ENCODE measurements around the gene GBP6. TPM values are rescaled to one million over a fixed set of nuclear protein-coding genes. Genes with fewer than 3 reads are reported as not detected.

The GBP6 gene
- polyA plus RNA-seq, 1 of the 3 experiments (the other 2 are of a cell fraction), result not detected

DNA sequence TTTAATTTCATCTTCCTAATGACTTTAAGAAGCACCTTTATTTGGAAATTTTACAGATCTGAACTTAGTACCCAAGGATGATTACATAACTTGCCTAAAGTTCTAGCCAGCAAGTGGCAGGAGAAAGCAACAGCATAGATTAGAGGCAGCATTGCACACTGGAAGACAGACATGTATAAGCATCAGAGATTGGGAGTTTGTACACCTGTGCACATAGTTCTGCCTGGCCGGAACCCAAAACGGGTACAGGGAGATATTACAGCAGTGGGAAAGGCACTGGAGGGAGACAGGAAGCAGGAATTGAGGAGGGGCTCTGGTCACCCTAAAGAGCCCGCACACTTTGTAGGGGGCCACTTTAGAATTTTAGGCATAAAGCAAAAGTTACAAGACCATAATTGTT, 19.3 kb downstream of the GBP6 start:
- CTCF ChIA-PET, result no interaction called here
- H3K9ac ChIP-seq, result no peak overlapping the region
- H3K27ac ChIP-seq (ENCODE audit: low read depth in 2 of 2, low read length in 1 of 2), result no peak overlapping the region
- H3K79me2 ChIP-seq (ENCODE audit: insufficient read depth), result no peaks in the 10 kb centered on the region
- no peak overlapping the region for H3K4me3 ChIP-seq (ENCODE audit: low read depth in 2 of 2, low read length in 1 of 2)
- POLR2A ChIA-PET, result no interaction called here
- no peaks in the 10 kb centered on the region for H3K9me3 ChIP-seq
- no peak for DNase-seq
- no peaks in the 10 kb centered on the region for H3K4me1 ChIP-seq (ENCODE audit: control insufficient read depth in 1 of 2, insufficient read depth in 2 of 2, low read depth in 1 of 2, low read length in 1 of 2)
- no peak overlapping the region for H2AFZ ChIP-seq (ENCODE audit: low read depth)
- H3K4me2 ChIP-seq, result no peak overlapping the region
- no peaks in the 10 kb centered on the region for H3F3A ChIP-seq (replicated peaks; ENCODE audit: insufficient read depth)
- H3K27me3 ChIP-seq (ENCODE audit: insufficient read depth), result peaks cover 6% of the 10 kb centered on the region; the same call in 1 of the 2 replicates
- no peaks in the 10 kb centered on the region for H3K36me3 ChIP-seq (replicated peaks in 1 of 2; ENCODE audit: control insufficient read depth in 1 of 2, insufficient read depth in 2 of 2, low read length in 1 of 2)
- no peaks in the 10 kb centered on the region for H4K20me1 ChIP-seq (ENCODE audit: insufficient read depth)
- TF ChIP-seq, protein P1, sequence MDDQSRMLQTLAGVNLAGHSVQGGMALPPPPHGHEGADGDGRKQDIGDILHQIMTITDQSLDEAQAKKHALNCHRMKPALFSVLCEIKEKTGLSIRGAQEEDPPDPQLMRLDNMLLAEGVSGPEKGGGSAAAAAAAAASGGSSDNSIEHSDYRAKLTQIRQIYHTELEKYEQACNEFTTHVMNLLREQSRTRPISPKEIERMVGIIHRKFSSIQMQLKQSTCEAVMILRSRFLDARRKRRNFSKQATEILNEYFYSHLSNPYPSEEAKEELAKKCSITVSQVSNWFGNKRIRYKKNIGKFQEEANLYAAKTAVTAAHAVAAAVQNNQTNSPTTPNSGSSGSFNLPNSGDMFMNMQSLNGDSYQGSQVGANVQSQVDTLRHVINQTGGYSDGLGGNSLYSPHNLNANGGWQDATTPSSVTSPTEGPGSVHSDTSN (IDR thresholded peaks at IDR 0.05), result no peak
- TF ChIP-seq NFIC (IDR thresholded peaks at IDR 0.05; ENCODE audit: borderline replicate concordance), result no peak
- TF ChIP-seq EZH2phosphoT487 (IDR thresholded peaks at IDR 0.05; ENCODE audit: borderline replicate concordance, low read depth), result no peak
- TF ChIP-seq, protein P2, sequence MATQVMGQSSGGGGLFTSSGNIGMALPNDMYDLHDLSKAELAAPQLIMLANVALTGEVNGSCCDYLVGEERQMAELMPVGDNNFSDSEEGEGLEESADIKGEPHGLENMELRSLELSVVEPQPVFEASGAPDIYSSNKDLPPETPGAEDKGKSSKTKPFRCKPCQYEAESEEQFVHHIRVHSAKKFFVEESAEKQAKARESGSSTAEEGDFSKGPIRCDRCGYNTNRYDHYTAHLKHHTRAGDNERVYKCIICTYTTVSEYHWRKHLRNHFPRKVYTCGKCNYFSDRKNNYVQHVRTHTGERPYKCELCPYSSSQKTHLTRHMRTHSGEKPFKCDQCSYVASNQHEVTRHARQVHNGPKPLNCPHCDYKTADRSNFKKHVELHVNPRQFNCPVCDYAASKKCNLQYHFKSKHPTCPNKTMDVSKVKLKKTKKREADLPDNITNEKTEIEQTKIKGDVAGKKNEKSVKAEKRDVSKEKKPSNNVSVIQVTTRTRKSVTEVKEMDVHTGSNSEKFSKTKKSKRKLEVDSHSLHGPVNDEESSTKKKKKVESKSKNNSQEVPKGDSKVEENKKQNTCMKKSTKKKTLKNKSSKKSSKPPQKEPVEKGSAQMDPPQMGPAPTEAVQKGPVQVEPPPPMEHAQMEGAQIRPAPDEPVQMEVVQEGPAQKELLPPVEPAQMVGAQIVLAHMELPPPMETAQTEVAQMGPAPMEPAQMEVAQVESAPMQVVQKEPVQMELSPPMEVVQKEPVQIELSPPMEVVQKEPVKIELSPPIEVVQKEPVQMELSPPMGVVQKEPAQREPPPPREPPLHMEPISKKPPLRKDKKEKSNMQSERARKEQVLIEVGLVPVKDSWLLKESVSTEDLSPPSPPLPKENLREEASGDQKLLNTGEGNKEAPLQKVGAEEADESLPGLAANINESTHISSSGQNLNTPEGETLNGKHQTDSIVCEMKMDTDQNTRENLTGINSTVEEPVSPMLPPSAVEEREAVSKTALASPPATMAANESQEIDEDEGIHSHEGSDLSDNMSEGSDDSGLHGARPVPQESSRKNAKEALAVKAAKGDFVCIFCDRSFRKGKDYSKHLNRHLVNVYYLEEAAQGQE (IDR thresholded peaks at IDR 0.05; ENCODE audit: low read depth, low read length), result no peak
- TF ChIP-seq RAD21 (IDR thresholded peaks at IDR 0.05; ENCODE audit: low read length), result no peak
- TF ChIP-seq FOXM1 (IDR thresholded peaks at IDR 0.05; ENCODE audit: low read depth), result no peak
- no peak for TF ChIP-seq YY1 (IDR thresholded peaks at IDR 0.05; ENCODE audit: low read depth)
- no peak for TF ChIP-seq SIN3A (IDR thresholded peaks at IDR 0.05; ENCODE audit: borderline replicate concordance, low read depth, low read length)
- H3K9me2 ChIP-seq, result no peaks in the 10 kb centered on the region
- whole genome bisulfite sequencing (ENCODE audit: low lambda C conversion rate), result 44% methylated on average over 3 of the region's 3 CpGs

DNA sequence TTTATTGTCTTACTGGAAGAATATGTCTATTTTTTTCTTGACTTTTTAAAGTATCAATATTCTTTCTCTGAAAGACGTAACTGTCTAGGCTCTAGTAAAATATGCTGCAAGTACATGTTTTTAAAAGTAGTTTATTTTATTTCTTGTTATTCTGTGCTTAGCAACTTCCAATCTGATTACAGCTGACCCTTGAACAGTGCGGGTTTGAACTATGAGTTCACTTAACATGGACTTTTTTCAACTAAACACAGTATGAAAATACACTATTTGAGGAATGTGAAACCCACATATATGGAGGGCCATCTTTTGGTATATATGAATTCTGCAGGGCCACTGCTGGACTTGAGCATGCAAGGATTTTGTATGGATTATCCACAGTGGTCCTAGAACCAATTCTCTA, 26.8 kb downstream of the GBP6 start:
- Histone ChIP-seq H2AFZ (ENCODE audit: low read depth) (no peak overlapping the region), H4K20me1 (ENCODE audit: insufficient read depth) (no peaks in the 10 kb centered on the region), H3K36me3 (replicated peaks in 1 of 2; ENCODE audit: control insufficient read depth in 1 of 2, insufficient read depth in 2 of 2, low read length in 1 of 2) (no peaks in the 10 kb centered on the region), H3K4me3 (ENCODE audit: low read depth in 2 of 2, low read length in 1 of 2) (no peak overlapping the region), H3K9me3 (no peaks in the 10 kb centered on the region), H3K79me2 (ENCODE audit: insufficient read depth) (no peaks in the 10 kb centered on the region), H3K4me2 (no peak overlapping the region), H3K9me2 (no peaks in the 10 kb centered on the region; the same call in 1 of the 2 replicates), H3K27ac (ENCODE audit: low read depth in 2 of 2, low read length in 1 of 2) (no peak overlapping the region), H3K27me3 (ENCODE audit: insufficient read depth) (no peaks in the 10 kb centered on the region), H3K9ac (no peak overlapping the region), H3K4me1 (ENCODE audit: control insufficient read depth in 1 of 2, insufficient read depth in 2 of 2, low read depth in 1 of 2, low read length in 1 of 2) (no peaks in the 10 kb centered on the region), H3F3A (replicated peaks; ENCODE audit: insufficient read depth) (no peaks in the 10 kb centered on the region)
- 20% methylated on average over 2 of the region's 2 CpGs for WGBS (ENCODE audit: low lambda C conversion rate)
- DNase-seq, result no peak
- POLR2A ChIA-PET, result no interaction called here
- no peak for TF ChIP-seq TEAD4 (IDR thresholded peaks at IDR 0.05; ENCODE audit: borderline replicate concordance, insufficient read depth)
- TF ChIP-seq YY1 (IDR thresholded peaks at IDR 0.05; ENCODE audit: low read depth), result no peak
- no peak for TF ChIP-seq FOXJ3 (CRISPR knock-in tag; IDR thresholded peaks at IDR 0.05)
- TF ChIP-seq EP300 (IDR thresholded peaks at IDR 0.05; ENCODE audit: borderline replicate concordance in 1 of 2, low read depth in 1 of 2, low read length in 1 of 2), result no peak
- TF ChIP-seq MEF2A (IDR thresholded peaks at IDR 0.05; ENCODE audit: borderline replicate concordance, low read depth), result no peak
- TF ChIP-seq, protein P3, sequence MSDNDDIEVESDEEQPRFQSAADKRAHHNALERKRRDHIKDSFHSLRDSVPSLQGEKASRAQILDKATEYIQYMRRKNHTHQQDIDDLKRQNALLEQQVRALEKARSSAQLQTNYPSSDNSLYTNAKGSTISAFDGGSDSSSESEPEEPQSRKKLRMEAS (IDR thresholded peaks at IDR 0.05; ENCODE audit: low read depth), result no peak
- TF ChIP-seq, protein P4, sequence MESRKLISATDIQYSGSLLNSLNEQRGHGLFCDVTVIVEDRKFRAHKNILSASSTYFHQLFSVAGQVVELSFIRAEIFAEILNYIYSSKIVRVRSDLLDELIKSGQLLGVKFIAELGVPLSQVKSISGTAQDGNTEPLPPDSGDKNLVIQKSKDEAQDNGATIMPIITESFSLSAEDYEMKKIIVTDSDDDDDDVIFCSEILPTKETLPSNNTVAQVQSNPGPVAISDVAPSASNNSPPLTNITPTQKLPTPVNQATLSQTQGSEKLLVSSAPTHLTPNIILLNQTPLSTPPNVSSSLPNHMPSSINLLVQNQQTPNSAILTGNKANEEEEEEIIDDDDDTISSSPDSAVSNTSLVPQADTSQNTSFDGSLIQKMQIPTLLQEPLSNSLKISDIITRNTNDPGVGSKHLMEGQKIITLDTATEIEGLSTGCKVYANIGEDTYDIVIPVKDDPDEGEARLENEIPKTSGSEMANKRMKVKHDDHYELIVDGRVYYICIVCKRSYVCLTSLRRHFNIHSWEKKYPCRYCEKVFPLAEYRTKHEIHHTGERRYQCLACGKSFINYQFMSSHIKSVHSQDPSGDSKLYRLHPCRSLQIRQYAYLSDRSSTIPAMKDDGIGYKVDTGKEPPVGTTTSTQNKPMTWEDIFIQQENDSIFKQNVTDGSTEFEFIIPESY (IDR thresholded peaks at IDR 0.05; ENCODE audit: borderline replicate concordance, low read depth), result no peak
- no peak for TF ChIP-seq ELF1 (IDR thresholded peaks at IDR 0.05)
- no peak for TF ChIP-seq SIN3A (IDR thresholded peaks at IDR 0.05; ENCODE audit: borderline replicate concordance, low read depth, low read length)
- TF ChIP-seq RXRA (IDR thresholded peaks at IDR 0.05; ENCODE audit: borderline replicate concordance, low read depth), result no peak
- TF ChIP-seq NRF1 (IDR thresholded peaks at IDR 0.05; ENCODE audit: low read depth, low read length), result no peak
- no peak for TF ChIP-seq RAD21 (IDR thresholded peaks at IDR 0.05; ENCODE audit: low read length)
- CTCF ChIA-PET, result interaction anchor here (0.8 to 1.6 kb wide), 2 partner anchors 305 to 406 kb away, joined by 3 read pairs; no protein-coding TSS in a partner anchor

Data from SK-N-SH (cell line).